Epidermal melanocyte (primary cell): ENCODE measurements around the gene NR3C1.

ENCODE experiments used
- DNase-seq: peaks from one replicate; pipeline ENCODE4 v3.0.0; 2011; ENCODE audit warnings: low spot score; ENCODE audit not compliant: insufficient read length

Gene NR3C1

GRCh38 chr5:143372187-143372829 lies 31.2 kb downstream of the NR3C1 start:
- DNase-seq: no peak

GRCh38 chr5:143370440-143370839 lies 33.0 kb downstream of the NR3C1 start:
- no peak for DNase-seq

- no peak for DNase-seq
Observed at GRCh38 chr5:143364061-143364460, 39.4 kb downstream of the NR3C1 start.

- DNase-seq: no peak
Observed at GRCh38 chr5:143362664-143363227, 40.7 kb downstream of the NR3C1 start.

GRCh38 chr5:143361438-143361837 lies 42.0 kb downstream of the NR3C1 start:
- DNase-seq: no peak

- DNase-seq: no peak
Observed at GRCh38 chr5:143360755-143361154, 42.7 kb downstream of the NR3C1 start.

- DNase-seq: no peak
Observed at GRCh38 chr5:143359869-143360268, 43.6 kb downstream of the NR3C1 start.

GRCh38 chr5:143356855-143357583 lies 46.5 kb downstream of the NR3C1 start:
- DNase-seq: no peak

GRCh38 chr5:143355710-143356109 lies 47.8 kb downstream of the NR3C1 start:
- peak; percentile 85 for DNase-seq

GRCh38 chr5:143354025-143354424 lies 49.5 kb downstream of the NR3C1 start:
- DNase-seq: no peak

- no peak for DNase-seq
Observed at GRCh38 chr5:143352691-143353090, 50.8 kb downstream of the NR3C1 start.

- peak; percentile 26 for DNase-seq
Observed at GRCh38 chr5:143350751-143351602, 52.5 kb downstream of the NR3C1 start.

- DNase-seq: no peak
Observed at GRCh38 chr5:143350341-143350740, 53.1 kb downstream of the NR3C1 start.

- no peak for DNase-seq
Observed at GRCh38 chr5:143349177-143349576, 54.3 kb downstream of the NR3C1 start.

GRCh38 chr5:143347698-143348344 lies 55.7 kb downstream of the NR3C1 start:
- no peak for DNase-seq

- DNase-seq: no peak
Observed at GRCh38 chr5:143347046-143347445, 56.4 kb downstream of the NR3C1 start.

- no peak for DNase-seq
Observed at GRCh38 chr5:143345671-143346440, 57.6 kb downstream of the NR3C1 start.

- DNase-seq: no peak
Observed at GRCh38 chr5:143343042-143343441, 60.4 kb downstream of the NR3C1 start.

- no peak for DNase-seq
Observed at GRCh38 chr5:143342607-143343006, 60.9 kb downstream of the NR3C1 start.

- no peak for DNase-seq
Observed at GRCh38 chr5:143341807-143342570, 61.5 kb downstream of the NR3C1 start.
